ENCODE data around the gene TRIM17. TPM values are rescaled to one million over a fixed set of nuclear protein-coding genes. Genes with fewer than 3 reads are reported as not detected.
"Not testable (repeated sequence)": the region's sequence is repeated elsewhere in the genome, so short reads cannot be mapped to it uniquely, and the experiment has no call there.

The TRIM17 gene
- total RNA-seq, 1 donor from 2014 or later, result 22.6 TPM

- no peak for DNase-seq (ENCODE audit: low spot score)
These were observed 33.5 kb upstream of the TRIM17 start for GRCh38 chr1:228450200-228450599.

GRCh38 chr1:228448372-228448771 lies 31.7 kb upstream of the TRIM17 start:
- no peak for DNase-seq (ENCODE audit: low spot score)

- DNase-seq (ENCODE audit: low spot score), result no peak
These were observed 30.2 kb upstream of the TRIM17 start for GRCh38 chr1:228446852-228447251.

- DNase-seq (ENCODE audit: low spot score), result no peak
These were observed 29.4 kb upstream of the TRIM17 start for GRCh38 chr1:228445843-228446650.

- no peak for DNase-seq (ENCODE audit: low spot score)
These were observed 28.8 kb upstream of the TRIM17 start for GRCh38 chr1:228445490-228445842.

DNA sequence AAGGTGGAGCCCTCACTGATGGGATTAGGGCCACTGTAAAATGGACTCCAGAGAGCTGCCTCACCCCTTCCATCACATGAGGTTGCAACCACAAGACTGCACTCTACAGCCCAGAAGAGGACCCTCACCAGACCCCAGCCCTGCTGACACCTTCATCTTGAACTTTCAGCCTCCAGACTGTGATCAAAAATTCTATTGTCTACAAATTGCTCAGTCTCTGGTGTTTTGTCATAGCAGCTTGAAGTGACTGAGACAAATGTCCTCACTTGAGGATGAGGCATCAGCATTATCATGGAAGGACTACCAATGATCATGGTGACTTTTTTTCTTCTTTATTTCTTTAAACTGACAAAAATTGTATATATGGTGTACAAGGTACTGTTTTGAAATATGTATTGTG lies 26.7 kb upstream of the TRIM17 start:
- DNase-seq (ENCODE audit: low spot score), result no peak

GRCh38 chr1:228440761-228441500 lies 24.3 kb upstream of the TRIM17 start:
- DNase-seq (ENCODE audit: low spot score), result no peak

DNA sequence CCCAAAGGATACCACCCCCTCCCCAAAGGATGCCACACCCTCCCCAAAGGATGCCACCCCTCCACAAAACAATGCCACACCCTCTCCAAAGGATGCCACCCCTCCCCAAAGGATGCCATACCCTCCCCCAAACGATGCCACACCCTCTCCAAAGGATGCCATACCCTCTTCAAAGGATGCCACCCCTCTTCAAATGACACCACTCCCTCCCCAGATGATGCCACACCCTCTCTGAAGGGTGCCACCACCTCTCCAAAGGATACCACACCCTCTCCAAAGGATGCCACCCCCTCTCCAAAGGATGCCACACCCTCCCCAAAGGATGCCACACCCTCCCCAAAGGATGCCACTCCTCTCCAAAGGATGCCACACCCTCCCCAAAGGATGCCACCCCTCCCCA lies 21.6 kb upstream of the TRIM17 start:
- no peak for DNase-seq (ENCODE audit: low spot score)

- no peak for DNase-seq (ENCODE audit: low spot score)
These were observed 20.8 kb upstream of the TRIM17 start for GRCh38 chr1:228437424-228437962.

DNA sequence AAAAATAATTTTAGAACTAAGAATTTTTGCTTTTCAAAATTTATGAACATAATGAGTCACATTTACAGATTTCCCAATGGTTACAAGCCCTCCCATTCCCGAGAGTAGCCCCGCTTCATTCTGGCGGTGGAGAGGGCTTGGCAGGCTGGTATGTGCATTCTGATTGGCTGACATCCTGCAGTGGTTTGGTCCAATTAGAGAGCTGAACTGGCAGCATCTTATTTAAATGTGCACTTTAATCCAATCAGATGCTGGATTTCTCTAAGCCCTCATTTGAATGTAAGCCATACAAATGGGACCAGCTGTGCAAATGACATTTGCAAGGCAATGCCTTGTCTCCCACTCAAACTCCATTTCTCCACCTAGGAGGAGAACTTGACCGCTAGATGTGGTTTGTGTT lies 18.0 kb upstream of the TRIM17 start:
- no peak for DNase-seq (ENCODE audit: low spot score)

- DNase-seq (ENCODE audit: low spot score), result not testable (repeated sequence)
These were observed 16.8 kb upstream of the TRIM17 start for GRCh38 chr1:228433337-228434053.

DNA sequence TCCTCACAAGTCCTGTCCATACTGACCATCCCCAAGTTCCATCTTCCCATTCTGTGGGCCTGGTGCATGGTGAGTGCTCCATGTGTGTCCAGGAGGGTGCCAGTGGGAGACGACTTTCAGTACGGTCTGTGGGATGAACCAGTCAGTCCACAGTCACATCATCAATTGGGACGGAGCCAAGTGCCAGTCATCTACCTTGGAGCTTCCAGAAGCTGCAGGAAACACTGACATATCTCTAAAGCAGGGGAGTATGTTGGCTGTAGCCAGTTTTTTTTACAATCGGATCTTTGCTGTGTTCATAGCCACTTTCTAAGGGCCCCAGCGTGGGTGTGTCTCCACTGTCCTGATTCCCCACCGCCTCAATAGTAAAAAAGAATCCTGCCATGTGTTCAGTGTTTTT lies 13.6 kb upstream of the TRIM17 start:
- DNase-seq (ENCODE audit: low spot score), result no peak

DNA sequence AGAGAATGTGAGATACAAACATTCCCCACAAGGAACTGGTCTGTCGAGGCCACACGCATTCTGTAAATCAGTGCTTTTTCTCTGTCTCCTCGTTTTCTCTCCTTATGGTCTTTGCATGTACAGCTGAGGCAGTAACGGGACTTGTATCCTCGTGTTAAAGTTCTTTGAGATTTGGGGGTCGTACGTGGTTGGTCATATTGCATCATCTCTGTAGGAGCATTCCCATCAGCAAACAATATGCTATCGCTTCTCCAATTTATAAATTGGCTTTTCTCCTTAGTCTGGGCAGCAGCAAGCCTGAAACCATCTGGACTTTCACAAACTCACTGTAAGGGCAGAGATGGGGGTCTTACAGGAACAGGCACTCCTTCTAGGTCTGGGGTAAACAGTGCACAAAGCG lies 13.0 kb upstream of the TRIM17 start:
- no peak for DNase-seq (ENCODE audit: low spot score)

GRCh38 chr1:228429007-228429406 lies 12.3 kb upstream of the TRIM17 start:
- DNase-seq (ENCODE audit: low spot score), result no peak

- no peak for DNase-seq (ENCODE audit: low spot score)
These were observed 11.8 kb upstream of the TRIM17 start for GRCh38 chr1:228428412-228428811.

- DNase-seq (ENCODE audit: low spot score), result no peak
These were observed 10.0 kb upstream of the TRIM17 start for GRCh38 chr1:228426518-228427175.

DNA sequence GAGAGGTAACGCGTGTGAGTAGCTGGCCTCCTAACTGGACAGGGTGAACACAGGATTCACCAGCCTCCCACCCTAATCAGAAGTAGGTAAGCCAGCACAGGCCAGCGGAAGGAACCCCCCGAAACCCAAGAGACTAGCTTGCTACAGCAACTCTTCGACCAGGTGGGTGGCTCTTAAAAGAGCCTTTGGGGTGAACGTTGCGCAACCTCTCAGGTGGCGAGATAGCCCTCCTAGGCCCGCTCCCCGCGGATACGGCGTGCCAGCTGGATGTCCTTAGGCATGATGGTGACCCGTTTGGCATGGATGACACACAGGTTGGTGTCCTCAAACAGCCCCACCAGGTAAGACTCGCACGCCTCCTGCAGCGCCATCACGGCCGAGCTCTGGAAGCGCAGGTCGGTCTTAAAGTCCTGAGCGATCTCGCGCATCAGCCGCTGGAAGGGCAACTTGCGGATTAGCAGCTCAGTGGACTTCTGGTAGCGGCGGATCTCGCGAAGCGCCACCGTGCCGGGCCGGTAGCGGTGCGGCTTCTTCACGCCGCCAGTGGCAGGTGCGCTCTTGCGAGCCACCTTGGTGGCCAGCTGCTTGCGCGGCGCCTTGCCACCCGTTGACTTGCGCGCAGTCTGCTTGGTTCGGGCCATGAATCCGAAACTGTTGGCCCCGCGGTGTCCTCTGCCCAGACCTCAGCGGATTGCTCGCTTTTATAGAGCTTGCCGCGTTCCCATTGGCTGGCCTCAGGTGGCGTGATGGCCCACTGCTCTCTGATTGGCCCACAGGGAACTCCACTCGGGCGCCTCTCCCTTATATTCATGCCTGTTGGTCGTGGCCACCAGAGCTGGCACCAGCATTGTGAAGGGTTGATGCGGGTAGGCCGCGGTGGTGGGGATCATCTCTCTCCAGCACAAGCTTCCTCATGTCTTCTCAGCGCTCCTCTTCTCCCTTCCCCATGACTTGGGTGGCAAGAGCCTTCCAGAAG lies 8.3 kb upstream of the TRIM17 start:
- DNase-seq (ENCODE audit: low spot score), result no peak

DNA sequence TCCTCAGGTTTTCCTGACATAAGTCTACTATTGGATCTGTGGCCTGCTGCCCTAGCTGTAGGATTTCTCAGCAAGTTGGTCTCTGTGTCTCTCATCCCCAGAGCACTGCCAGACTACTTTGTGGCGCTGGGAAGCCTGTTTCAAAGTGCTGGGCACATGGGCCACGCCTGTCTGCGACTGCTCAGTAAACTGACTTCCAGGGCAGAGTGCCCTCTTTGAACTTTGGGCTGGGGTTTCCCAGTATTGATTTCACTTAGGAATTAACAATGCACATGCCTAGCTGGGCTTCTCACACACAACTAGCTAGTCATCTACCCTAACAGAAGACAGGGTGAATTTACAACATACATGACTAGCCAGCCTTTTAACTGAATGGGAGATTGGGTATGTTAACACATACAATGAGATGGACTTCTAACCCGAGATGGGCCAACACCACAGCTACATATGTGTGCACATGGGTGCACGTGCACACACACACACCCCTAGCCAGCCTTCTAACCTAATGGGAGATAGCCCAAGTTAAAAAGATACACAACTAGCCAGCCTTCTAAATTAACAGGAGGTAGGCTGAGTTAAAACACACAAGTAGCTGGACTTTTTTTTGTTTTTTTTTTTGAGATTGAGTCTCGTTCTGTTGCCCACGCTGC lies 6.9 kb upstream of the TRIM17 start:
- no peak for DNase-seq (ENCODE audit: low spot score)

- no peak for DNase-seq (ENCODE audit: low spot score)
These were observed 4.5 kb upstream of the TRIM17 start for GRCh38 chr1:228420968-228421826.
